TTC549 (cell line): ENCODE measurements around the gene NTHL1.

Experiments used
- FAIRE-seq: peaks from 2 replicates; lab custom pipeline; 2012; peaks lifted over from hg19 to GRCh38; lab: Jason Lieb, UNC

NTHL1 gene

DNA sequence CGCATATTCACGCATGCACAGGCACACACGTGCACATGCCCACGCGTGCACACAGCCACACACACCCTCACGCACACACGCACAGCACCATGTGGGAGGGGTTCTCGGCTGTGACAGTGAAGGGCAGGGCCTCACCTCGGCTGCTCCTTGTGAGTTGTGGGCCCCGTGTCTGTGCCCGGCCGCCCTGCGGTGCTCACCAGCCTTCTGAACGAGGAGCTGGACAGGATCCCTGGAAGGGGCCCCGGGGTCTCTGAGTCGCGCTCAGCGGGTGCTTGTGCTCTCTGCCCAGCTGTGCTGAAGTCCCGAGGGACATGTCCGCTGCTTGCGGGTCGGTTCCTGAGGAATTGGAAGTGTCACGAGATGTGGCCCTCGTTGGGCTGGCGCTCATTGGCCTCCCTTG, 16.2 kb upstream of the NTHL1 start:
- no peak for FAIRE-seq

DNA sequence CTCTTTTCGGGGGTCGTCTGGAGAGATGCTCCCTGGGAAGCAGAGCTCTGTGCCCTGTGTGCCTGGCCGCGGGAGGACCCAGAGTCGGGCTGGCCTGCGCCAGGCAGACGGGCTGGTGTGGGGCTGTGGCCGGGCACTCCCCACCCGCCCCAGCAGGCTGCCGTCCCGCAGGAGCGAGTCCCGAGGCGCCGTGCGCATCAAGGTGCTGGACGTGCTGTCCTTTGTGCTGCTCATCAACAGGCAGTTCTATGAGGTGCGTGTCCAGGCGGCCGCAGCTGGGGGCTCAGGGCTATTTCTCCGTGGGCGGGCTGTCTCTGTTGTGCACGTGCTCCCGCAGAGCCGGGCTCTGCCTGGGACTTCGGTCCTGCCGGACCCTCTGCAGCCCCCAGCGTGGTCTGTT, 15.2 kb upstream of the NTHL1 start:
- FAIRE-seq, result no peak

GRCh38 chr16:2061526-2061925, 13.9 kb upstream of the NTHL1 start:
- no peak for FAIRE-seq

GRCh38 chr16:2061023-2061422, 13.4 kb upstream of the NTHL1 start:
- no peak for FAIRE-seq

- no peak for FAIRE-seq
Measured at GRCh38 chr16:2060346-2060745, 12.7 kb upstream of the NTHL1 start.

GRCh38 chr16:2058872-2059271, 11.2 kb upstream of the NTHL1 start:
- no peak for FAIRE-seq

DNA sequence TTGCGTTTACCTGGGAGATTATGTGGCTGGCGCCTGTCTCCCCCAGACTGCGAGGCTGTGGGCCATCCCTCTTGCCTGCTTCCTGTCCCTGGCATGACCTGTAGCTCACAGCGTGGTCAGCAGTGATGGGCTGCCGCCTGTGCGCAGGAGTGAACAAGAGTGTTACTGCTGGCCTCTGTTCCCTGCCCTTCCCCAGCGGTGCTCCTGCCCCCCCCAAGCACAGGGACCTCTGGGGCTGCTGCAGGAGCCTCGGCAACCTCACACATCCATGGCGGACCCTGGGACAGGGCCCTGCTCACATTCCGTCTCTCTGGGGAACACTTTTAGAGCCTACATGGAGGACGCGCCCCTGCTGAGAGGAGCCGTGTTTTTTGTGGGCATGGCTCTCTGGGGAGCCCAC, 10.8 kb upstream of the NTHL1 start:
- no peak for FAIRE-seq

- no peak for FAIRE-seq
Measured at GRCh38 chr16:2057438-2057837, 9.8 kb upstream of the NTHL1 start.

DNA sequence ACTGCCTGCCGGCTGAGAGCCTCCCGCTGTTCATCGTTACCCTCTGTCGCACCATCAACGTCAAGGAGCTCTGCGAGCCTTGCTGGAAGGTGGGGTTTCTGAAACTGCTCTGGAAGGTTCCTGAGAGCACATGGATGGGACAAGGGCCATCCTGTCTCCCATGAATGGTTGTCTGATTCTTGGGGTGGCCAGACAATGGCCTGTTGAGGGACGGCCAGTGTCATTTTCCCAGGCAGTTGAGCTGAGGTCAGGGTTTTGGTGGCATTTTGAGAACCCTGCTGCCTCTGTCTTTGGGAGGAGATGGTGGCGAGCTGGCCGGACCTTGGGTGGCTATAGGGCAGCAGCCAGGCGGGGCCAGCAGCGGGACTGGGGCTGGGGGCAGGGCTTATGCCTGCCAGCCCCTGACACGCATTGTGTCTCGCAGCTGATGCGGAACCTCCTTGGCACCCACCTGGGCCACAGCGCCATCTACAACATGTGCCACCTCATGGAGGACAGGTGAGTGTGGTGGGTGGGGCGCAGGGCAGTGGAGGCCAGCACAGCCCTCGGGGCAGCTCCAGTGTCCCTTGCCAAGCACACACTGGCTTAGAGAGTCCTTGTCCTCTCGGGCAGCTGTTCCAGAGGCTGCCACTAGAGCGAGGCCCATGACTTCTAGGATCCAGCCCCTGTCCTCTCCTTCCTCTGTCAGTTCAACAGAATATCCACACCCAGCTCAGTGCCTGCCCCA, 9.2 kb upstream of the NTHL1 start:
- FAIRE-seq, result no peak

DNA sequence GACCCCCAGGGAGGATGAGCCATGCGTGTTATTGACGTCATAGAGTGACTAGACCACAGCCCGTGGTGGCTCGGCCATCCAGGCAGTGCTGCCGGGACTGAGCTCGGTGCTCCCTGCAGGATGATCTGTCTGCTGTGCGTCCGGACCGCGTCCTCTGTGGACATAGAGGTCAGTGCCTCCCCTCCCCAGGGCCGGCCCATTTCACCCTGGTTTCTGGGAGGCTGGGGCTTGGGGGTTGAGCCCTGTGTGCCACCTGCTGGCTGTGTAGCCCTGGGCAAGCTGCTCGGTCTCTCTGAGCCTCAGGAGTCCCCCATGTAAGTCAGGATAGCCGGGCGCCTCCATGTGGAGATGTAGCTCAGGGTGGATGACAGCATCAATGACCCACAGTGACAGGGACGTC, 8.4 kb upstream of the NTHL1 start:
- no peak for FAIRE-seq

- no peak for FAIRE-seq
Measured at GRCh38 chr16:2054543-2055245, 7.1 kb upstream of the NTHL1 start.

DNA sequence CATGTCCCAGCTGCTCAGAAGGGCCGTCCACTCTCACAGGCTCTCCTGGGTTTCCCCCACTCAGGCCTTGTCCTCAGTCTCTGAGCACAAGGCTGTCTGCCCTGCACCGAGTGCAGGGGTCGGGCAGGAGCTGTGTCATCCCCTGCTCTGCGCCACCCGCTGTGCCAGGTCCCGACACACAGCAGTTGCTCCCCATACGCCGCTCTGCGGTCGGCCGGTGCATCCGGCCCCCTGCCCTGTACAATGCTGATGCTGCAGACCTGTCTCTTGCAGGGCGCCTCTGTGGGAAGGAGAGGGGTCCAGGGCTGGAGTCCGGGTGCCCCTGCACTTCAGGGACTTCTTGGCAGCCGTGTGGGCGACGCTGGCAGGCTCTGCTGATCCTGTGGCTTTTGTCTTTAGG, 6.3 kb upstream of the NTHL1 start:
- no peak for FAIRE-seq

DNA sequence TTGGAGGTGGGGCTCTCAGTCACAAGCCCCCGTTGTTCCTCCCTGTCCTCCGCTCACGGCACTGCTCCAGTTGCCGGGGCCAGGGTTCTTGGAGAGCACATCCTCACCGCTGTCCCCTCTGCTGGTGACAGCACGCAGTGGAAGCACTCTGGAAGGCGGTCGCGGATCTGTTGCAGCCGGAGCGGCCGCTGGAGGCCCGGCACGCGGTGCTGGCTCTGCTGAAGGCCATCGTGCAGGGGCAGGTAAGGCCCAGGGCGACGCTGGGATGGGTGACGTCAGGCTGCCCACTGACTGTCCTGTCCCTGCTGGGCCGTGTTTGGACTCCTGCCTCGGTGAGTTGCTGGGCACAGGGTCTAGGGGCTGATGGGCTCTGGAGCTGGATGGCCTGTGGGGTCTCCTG, 5.6 kb upstream of the NTHL1 start:
- FAIRE-seq, result no peak

GRCh38 chr16:2048116-2048543, 496 bp upstream of the NTHL1 start:
- FAIRE-seq, result no peak

DNA sequence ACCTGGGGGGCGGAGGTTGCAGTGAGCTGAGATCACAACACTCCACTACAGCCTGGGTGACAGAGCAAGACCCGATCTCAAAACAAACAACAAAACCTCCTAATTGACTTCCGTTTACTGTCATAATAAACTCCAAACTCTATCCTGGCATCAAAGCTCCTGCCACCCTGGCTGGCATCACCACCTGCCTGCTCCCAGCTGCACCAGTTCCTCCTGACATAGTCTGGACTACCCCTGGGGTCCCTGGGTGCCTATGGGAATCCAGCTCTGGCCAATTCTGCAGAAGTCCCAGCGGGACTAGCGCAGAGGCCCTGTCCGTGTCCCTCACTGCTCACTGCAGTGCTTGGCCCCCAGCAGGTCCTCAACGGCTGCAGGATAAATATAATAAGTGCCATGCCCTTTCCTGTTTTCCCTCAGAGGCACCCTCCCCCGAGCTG, 723 bp downstream of the NTHL1 start:
- no peak for FAIRE-seq

DNA sequence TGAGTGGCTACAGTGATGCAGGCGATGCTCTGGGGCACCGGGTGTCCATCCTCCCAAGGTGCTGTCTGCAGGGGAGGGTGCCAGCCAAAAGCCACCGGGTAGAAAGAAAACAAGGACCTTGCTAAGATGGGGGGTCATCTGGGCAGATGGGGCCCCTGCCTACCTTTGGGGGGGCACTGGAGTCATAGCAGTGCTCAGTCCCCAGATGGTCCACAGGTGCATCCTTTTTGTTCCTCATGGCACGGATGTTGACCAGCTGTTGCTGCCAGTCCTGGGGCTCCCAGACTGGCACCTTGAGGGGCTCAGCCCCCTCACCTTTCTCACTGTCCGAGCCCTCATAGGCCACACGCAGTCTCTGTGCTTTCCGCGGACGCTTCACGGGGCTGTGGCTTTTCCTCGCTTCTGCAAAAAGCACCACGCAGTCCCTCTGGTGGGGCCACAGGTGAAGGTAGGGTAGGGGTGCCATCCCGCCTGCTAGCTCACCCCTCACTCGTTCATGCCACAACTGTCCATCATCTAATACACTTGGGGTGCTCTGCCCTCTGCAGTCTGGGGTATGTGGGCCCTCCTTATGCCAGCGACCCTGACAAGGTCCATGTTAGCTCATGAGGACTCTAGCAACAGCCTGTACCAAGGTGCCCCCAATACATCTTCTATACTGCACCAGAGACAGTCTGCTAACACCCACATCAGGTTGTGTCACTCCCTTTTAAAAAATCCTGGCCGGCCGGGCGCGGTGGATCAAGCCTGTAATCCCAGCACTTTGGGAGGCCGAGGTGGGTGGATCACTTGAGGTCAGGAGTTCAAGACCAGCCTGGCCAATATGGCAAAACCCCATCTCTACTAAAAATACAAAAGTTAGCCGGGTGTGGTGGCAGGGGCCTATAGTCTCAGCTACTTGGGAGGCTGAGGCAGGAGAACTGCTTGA, 1.4 kb downstream of the NTHL1 start:
- FAIRE-seq, result no peak

- no peak for FAIRE-seq
Measured at GRCh38 chr16:2044541-2044940, 3.1 kb downstream of the NTHL1 start.

- no peak for FAIRE-seq
Measured at GRCh38 chr16:2043667-2044451, 3.8 kb downstream of the NTHL1 start.

GRCh38 chr16:2042986-2043666, 4.5 kb downstream of the NTHL1 start:
- no peak for FAIRE-seq

DNA sequence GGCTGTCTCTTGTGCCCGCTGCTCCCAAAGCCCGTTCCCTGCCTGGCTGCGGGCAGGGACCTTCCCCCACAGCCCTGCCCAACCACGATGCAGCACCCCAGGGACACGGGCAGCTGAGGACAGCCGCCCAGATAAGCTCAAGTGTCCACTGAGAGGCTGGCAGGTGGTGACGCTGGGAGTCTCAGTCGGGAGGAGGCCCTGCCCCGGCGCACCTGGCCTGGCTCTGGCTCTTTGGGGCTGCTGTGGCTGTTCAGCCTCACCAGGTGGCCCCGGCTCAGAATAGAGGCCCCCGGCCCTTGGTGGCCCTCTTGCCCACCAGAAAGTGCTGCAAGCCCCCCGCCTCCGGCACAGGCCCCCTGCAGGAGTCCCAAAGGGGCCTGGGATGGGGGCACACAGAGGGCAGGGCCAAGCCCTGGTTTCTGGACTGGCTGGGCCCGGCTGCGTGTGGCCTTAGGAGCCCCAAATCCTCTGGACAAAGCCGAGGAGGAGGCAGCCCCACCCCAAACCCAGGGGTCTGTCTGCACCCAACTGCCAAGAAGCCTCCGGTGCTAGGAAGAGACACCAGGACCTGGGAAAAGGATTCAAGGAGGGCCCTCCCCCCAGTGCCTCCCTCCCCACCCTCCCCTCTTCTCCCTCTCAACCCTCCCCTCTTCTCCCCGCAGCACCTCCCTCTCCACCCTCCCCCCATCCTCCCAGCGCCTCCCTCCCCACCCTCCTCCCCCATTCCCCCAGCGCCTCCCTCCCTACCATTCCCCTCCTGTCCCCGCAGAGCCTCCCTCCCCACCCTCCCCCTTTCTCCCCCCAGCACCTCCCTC, 5.3 kb downstream of the NTHL1 start:
- FAIRE-seq, result no peak
